Measurements from ENCODE around the gene MICAL1. TPM values are rescaled to one million over a fixed set of nuclear protein-coding genes. Genes with fewer than 3 reads are reported as not detected.

MICAL1 gene
- total RNA-seq, 2 donors from 2014 or later, result 45.3 to 55.9 TPM

GRCh38 chr6:109478841-109479624 is 23.5 kb upstream of the MICAL1 start:
- H3K27ac ChIP-seq, result no peak overlapping the region
- H3K9ac ChIP-seq (ENCODE audit: low read depth in 2 of 2, low read length in 2 of 2), result peak overlapping the region in 1 of 2 donors; percentile 26
- intact Hi-C loops (cut with DNase I), result no loop called here
- peaks cover 5% of the 10 kb centered on the region for H3K4me1 ChIP-seq
- TF ChIP-seq CTCF (IDR thresholded peaks at IDR 0.05), result no peak
- H3K36me3 ChIP-seq, result peaks cover 7% of the 10 kb centered on the region
- no peak for DNase-seq
- H3K4me3 ChIP-seq, result peak overlapping the region; percentile 10
- H3K9me3 ChIP-seq, result no peaks in the 10 kb centered on the region
- no peaks in the 10 kb centered on the region for H3K27me3 ChIP-seq

DNA sequence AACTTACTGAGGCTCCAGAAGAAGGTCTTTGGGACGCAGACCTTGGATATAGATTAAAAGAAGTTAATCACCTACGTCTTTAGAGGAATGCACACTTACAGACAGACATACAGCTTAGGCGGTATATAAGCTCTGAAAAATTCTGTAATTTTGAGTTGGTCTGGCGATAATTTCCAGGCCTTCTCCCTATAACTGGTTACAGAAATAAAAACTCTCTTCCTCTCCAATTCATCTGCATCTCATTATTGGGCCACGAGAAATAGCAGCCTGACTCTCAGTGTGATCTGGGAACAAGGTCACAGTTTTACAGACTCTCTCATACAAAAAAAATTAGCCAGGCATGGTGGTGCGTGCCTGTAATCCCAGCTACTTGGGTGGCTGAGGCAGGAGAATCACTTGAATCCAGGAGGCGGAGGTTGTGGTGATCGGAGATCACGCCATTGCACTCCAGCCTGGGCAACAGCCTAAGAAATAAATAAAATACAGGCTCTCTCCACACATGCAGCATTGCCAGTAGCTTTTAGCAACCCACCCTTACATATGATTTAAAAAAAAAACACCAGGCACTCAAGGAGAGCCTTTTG is 22.7 kb upstream of the MICAL1 start:
- H3K27ac ChIP-seq, result no peak overlapping the region
- no peaks in the 10 kb centered on the region for H3K27me3 ChIP-seq
- no peak overlapping the region for H3K4me3 ChIP-seq
- no peaks in the 10 kb centered on the region for H3K9me3 ChIP-seq
- H3K4me1 ChIP-seq, result peaks cover 5% of the 10 kb centered on the region
- peaks cover 7% of the 10 kb centered on the region for H3K36me3 ChIP-seq
- DNase-seq, result no peak
- no peak for TF ChIP-seq CTCF (IDR thresholded peaks at IDR 0.05)
- intact Hi-C loops (cut with DNase I), result no loop called here
- no peak overlapping the region for H3K9ac ChIP-seq (ENCODE audit: low read depth in 2 of 2, low read length in 2 of 2)

DNA sequence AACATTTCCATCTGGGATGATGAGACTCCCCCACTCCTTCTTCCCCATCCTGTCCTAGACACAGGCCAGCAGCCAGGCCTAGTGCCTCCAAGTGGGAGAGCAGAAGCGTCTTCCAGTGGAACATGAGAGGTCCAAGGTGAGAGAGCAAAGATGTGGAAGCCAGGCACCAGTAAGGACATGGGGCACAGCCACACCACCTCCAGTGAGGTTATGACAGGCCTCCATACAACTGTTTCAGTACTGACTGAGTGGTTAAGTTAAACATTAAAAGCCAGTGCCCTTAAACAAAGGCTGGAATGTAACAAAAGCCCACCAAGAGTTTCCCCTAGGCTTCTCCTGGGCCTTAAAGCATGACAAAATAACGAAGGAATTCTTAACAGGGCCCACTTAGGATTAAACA is 22.2 kb upstream of the MICAL1 start:
- H3K27me3 ChIP-seq, result no peaks in the 10 kb centered on the region
- H3K9me3 ChIP-seq, result no peaks in the 10 kb centered on the region
- DNase-seq, result no peak
- H3K4me1 ChIP-seq, result peaks cover 5% of the 10 kb centered on the region
- no peak overlapping the region for H3K27ac ChIP-seq
- intact Hi-C loops (cut with DNase I), result no loop called here
- no peak overlapping the region for H3K4me3 ChIP-seq
- no peak overlapping the region for H3K9ac ChIP-seq (ENCODE audit: low read depth in 2 of 2, low read length in 2 of 2)
- H3K36me3 ChIP-seq, result peaks cover 7% of the 10 kb centered on the region
- no peak for TF ChIP-seq CTCF (IDR thresholded peaks at IDR 0.05)

DNA sequence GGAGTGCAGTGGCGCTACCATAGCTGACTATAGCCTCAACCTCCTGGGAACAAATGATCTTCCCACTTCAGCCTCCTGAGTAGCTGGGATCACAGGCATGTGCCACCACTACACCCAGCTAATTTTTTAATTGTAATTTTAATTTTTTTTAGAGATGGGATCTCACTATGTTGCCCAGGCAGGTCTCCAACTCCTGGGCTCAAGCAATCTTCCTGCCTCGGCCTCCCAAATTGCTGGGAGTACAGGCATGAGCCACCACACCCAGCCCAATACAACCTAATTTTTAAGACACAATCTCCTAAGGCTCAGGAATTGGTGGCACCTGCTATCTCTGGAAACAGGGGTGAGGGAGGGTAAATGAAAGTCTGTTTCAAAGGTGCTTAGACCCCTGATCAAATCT is 21.6 kb upstream of the MICAL1 start:
- Histone ChIP-seq H3K27me3 (no peaks in the 10 kb centered on the region), H3K9me3 (no peaks in the 10 kb centered on the region), H3K9ac (ENCODE audit: low read depth in 2 of 2, low read length in 2 of 2) (no peak overlapping the region), H3K36me3 (peaks cover 7% of the 10 kb centered on the region), H3K4me3 (no peak overlapping the region), H3K27ac (no peak overlapping the region), H3K4me1 (peaks cover 5% of the 10 kb centered on the region)
- no peak for TF ChIP-seq CTCF (IDR thresholded peaks at IDR 0.05)
- DNase-seq, result no peak
- intact Hi-C loops (cut with DNase I), result no loop called here

GRCh38 chr6:109475625-109476024 is 20.1 kb upstream of the MICAL1 start:
- Histone ChIP-seq H3K9me3 (no peaks in the 10 kb centered on the region), H3K27me3 (no peaks in the 10 kb centered on the region), H3K9ac (ENCODE audit: low read depth in 2 of 2, low read length in 2 of 2) (no peak overlapping the region), H3K4me3 (no peak overlapping the region), H3K27ac (no peak overlapping the region), H3K36me3 (peaks cover 7% of the 10 kb centered on the region), H3K4me1 (no peaks in the 10 kb centered on the region)
- TF ChIP-seq CTCF (IDR thresholded peaks at IDR 0.05), result no peak
- DNase-seq, result no peak
- intact Hi-C loops (cut with DNase I), result no loop called here

Data from colonic mucosa (tissue), 4 donors.